HepG2 (cell line): ENCODE results near the gene XPO5. TPM values are rescaled to one million over a fixed set of nuclear protein-coding genes. Genes with fewer than 3 reads are reported as not detected.

Experiments
- AGO1 ChIP-seq: fragments of 200-400 bp; formaldehyde crosslinking; IDR thresholded peaks from 2 replicates; pipeline ENCODE4 v1.6.1; 2017; ENCODE audit warnings: mild to moderate bottlenecking, low read depth, low read length, moderate library complexity; ENCODE audit not compliant: poor library complexity, severe bottlenecking
- ARID4A ChIP-seq: sonication (generic); formaldehyde crosslinking; IDR thresholded peaks from 2 replicates; pipeline ENCODE4 v1.5.0; 2020; ENCODE audit warnings: mild to moderate bottlenecking, missing genetic modification reagents, borderline replicate concordance
- CBFB ChIP-seq: sonication (generic); formaldehyde crosslinking; IDR thresholded peaks from 2 replicates; pipeline ENCODE4 v1.4.0; 2020; ENCODE audit warnings: missing genetic modification reagents
- GPN1 ChIP-seq: sonication (generic); formaldehyde crosslinking; IDR thresholded peaks from 2 replicates; pipeline ENCODE4 v1.5.1; 2020; ENCODE audit warnings: missing genetic modification reagents, borderline replicate concordance
- GRHL1 ChIP-seq: sonication (generic); formaldehyde crosslinking; conservative IDR thresholded peaks from 2 replicates; pipeline ENCODE4 v1.8.0; 2022; ENCODE audit warnings: missing genetic modification reagents
- IKZF1 ChIP-seq: fragments of 450-650 bp; IDR thresholded peaks from 2 replicates; pipeline ENCODE4 v1.7.1; 2016
- ISX ChIP-seq: sonication (generic); formaldehyde crosslinking; conservative IDR thresholded peaks from 2 replicates; pipeline ENCODE4 v1.5.0; 2020; ENCODE audit warnings: missing genetic modification reagents
- MEF2D ChIP-seq: sonication (generic); formaldehyde crosslinking; IDR thresholded peaks from 2 replicates; pipeline ENCODE4 v1.5.1; 2020; ENCODE audit warnings: mild to moderate bottlenecking, missing genetic modification reagents
- POLR2AphosphoS5 ChIP-seq: IDR thresholded peaks from 2 replicates; pipeline ENCODE4 v1.6.1; 2012; ENCODE audit warnings: low read depth, low read length
- SMC3 ChIP-seq: IDR thresholded peaks from 2 replicates; pipeline ENCODE4 v1.6.1; 2011; ENCODE audit warnings: low read length, improper control_type of control experiment
- SNAI1 ChIP-seq: sonication (generic); formaldehyde crosslinking; IDR thresholded peaks from 2 replicates; pipeline ENCODE4 v1.5.0; 2020; ENCODE audit warnings: mild to moderate bottlenecking, missing genetic modification reagents, borderline replicate concordance
- WIZ ChIP-seq: sonication (generic); formaldehyde crosslinking; IDR thresholded peaks from 2 replicates; pipeline ENCODE4 v1.5.1; 2020; ENCODE audit warnings: mild to moderate bottlenecking, missing genetic modification reagents
- ZBTB43 ChIP-seq: sonication (generic); formaldehyde crosslinking; conservative IDR thresholded peaks from 2 replicates; pipeline ENCODE4 v1.4.0; 2020; ENCODE audit warnings: missing genetic modification reagents
- ZFP36L1 ChIP-seq: sonication (generic); formaldehyde crosslinking; IDR thresholded peaks from 2 replicates; pipeline ENCODE4 v1.8.0; 2022; ENCODE audit warnings: mild to moderate bottlenecking, missing genetic modification reagents, moderate library complexity
- ZNF335 ChIP-seq: sonication (generic); formaldehyde crosslinking; IDR thresholded peaks from 2 replicates; pipeline ENCODE4 v1.4.0; 2020; ENCODE audit warnings: missing genetic modification reagents
- ZNF484 ChIP-seq: sonication (generic); formaldehyde crosslinking; IDR thresholded peaks from 2 replicates; pipeline ENCODE4 v1.5.1; 2020; ENCODE audit warnings: mild to moderate bottlenecking, low read depth, missing genetic modification reagents, borderline replicate concordance
- ZNF644 ChIP-seq: IDR thresholded peaks from 2 replicates; pipeline ENCODE4 v1.6.1; 2016; ENCODE audit warnings: low read depth
- ZNF784 ChIP-seq: sonication (generic); formaldehyde crosslinking; IDR thresholded peaks from 2 replicates; pipeline ENCODE4 v1.5.1; 2020; ENCODE audit warnings: missing genetic modification reagents, mild to moderate bottlenecking, borderline replicate concordance
- ZSCAN22 ChIP-seq: sonication (generic); formaldehyde crosslinking; IDR thresholded peaks from 2 replicates; pipeline ENCODE4 v1.4.0; 2020; ENCODE audit warnings: mild to moderate bottlenecking, missing genetic modification reagents
- polyA plus RNA-seq, 8 experiments: library from polyadenylated mRNA; depleted of rRNA in 3 of 8; stranded (reverse) in 7 of 8; unstranded in 1 of 8; fragments of >200 nt; fragmentation: Illumina TruSeq in 4 of 8; extraction: Trizol in 4 of 8; gene quantifications; 2 replicates each; pipeline versions ENCODE4 v1.2.1 to v1.2.3, GENCODE V29; 2011 to 2016; ENCODE audit warnings: low read depth in 4 of 8, missing spikeins in 1 of 8, mixed read lengths in 1 of 8; ENCODE audit not compliant: insufficient read depth in 1 of 8
- total RNA-seq, 5 experiments: library from RNA; depleted of rRNA; stranded (reverse); fragments of >200 nt; fragmentation: Illumina TruSeq; extraction: Trizol; gene quantifications; 2 replicates each; pipeline ENCODE4 v1.2.3, GENCODE V29; 2016; ENCODE audit warnings: low read depth in 1 of 5

Gene XPO5
- total and polyA plus RNA-seq, 2 of the 13 experiments (the other 11 are each of a cell fraction or from before 2014, with no cell fraction given): 52.2 to 68.0 TPM

GRCh38 chr6:43516697-43517504 lies 58.9 kb downstream of the XPO5 start, which contains the start of the genes POLR1C and YIPF3 (continued):
- TF ChIP-seq ARID4A (peak; percentile 96), ZNF335 (peak; percentile 90; the same call in 1 of the 2 replicates), ZSCAN22 (CRISPR knock-in tag) (0 out of 2 replicates have a peak, but pooled peaks have one; percentile 73), ZNF484 (no peak), CBFB (CRISPR knock-in tag) (no peak; the same call in 1 of the 2 replicates), ZBTB43 (CRISPR knock-in tag) (peak; percentile 59), ZNF644 (CRISPR knock-in tag) (no peak), SMC3 (no peak), ISX (CRISPR knock-in tag) (0 out of 2 replicates have a peak, but pooled peaks have one; percentile 14), ZFP36L1 (CRISPR knock-in tag) (peak; percentile 72; the same call in 1 of the 2 replicates), SNAI1 (peak; percentile 64; the same call in 1 of the 2 replicates), MEF2D (CRISPR knock-in tag) (no peak; the same call in 1 of the 2 replicates), GRHL1 (CRISPR knock-in tag) (no peak), IKZF1 (no peak), POLR2AphosphoS5 (peak; percentile 99), GPN1 (no peak; the same call in 1 of the 2 replicates), ZNF784 (CRISPR knock-in tag) (0 out of 2 replicates have a peak, but pooled peaks have one; percentile 81), WIZ (no peak), AGO1 (peak; percentile 75)
